ENCODE measurements around the gene HOXA1.

HOXA1 gene

GRCh38 chr7:27124902-27125689 lies 29.3 kb upstream of the HOXA1 start:
- Mint-ChIP-seq H3K36me3 (ENCODE audit: low read depth) (peaks cover 80% of the 10 kb centered on the region), H3K27ac (peak overlapping the region; percentile 98 to 100 (median 99)), H3K4me3 (peak overlapping the region; percentile 90 to 93 (median 91)), H3K27me3 (ENCODE audit: low read depth) (peaks cover 5% of the 10 kb centered on the region), H3K4me1 (peaks cover 94% of the 10 kb centered on the region), H3K9me3 (no peaks in the 10 kb centered on the region)
- no peak for TF ChIP-seq CTCF (IDR thresholded peaks at IDR 0.05; ENCODE audit: unreplicated experiment in 3 of 3)

GRCh38 chr7:27124096-27124901 lies 28.5 kb upstream of the HOXA1 start:
- Mint-ChIP-seq H3K27me3 (ENCODE audit: low read depth) (peaks cover 5% of the 10 kb centered on the region), H3K27ac (peak overlapping the region; percentile 98 to 100 (median 99)), H3K4me3 (peak overlapping the region; percentile 90 to 93 (median 91)), H3K36me3 (ENCODE audit: low read depth) (peaks cover 87% of the 10 kb centered on the region), H3K9me3 (no peaks in the 10 kb centered on the region), H3K4me1 (peaks cover 98% of the 10 kb centered on the region)
- TF ChIP-seq CTCF (IDR thresholded peaks at IDR 0.05; ENCODE audit: unreplicated experiment in 3 of 3) = no peak

- TF ChIP-seq CTCF (IDR thresholded peaks at IDR 0.05; ENCODE audit: unreplicated experiment in 3 of 3) = no peak
These were observed 27.8 kb upstream of the HOXA1 start for GRCh38 chr7:27123477-27124053.

GRCh38 chr7:27123007-27123476 lies 27.2 kb upstream of the HOXA1 start:
- TF ChIP-seq CTCF (IDR thresholded peaks at IDR 0.05; ENCODE audit: unreplicated experiment in 3 of 3) = no peak
- Mint-ChIP-seq H3K27ac (peak overlapping the region; percentile 98 to 100 (median 99)), H3K4me1 (peaks cover 98% of the 10 kb centered on the region), H3K9me3 (no peaks in the 10 kb centered on the region), H3K4me3 (peak overlapping the region; percentile 90 to 93 (median 91)), H3K27me3 (ENCODE audit: low read depth) (peaks cover 7% of the 10 kb centered on the region), H3K36me3 (ENCODE audit: low read depth) (peaks cover 88% of the 10 kb centered on the region)

More at GRCh38 chr7:27123477-27124053, 27.8 kb upstream of the HOXA1 start:
- Mint-ChIP-seq H3K27ac (peak overlapping the region; percentile 98 to 100 (median 99)), H3K9me3 (no peaks in the 10 kb centered on the region), H3K27me3 (ENCODE audit: low read depth) (peaks cover 3% of the 10 kb centered on the region), H3K36me3 (ENCODE audit: low read depth) (peaks cover 88% of the 10 kb centered on the region), H3K4me3 (peak overlapping the region; percentile 90 to 93 (median 91)), H3K4me1 (peaks cover 98% of the 10 kb centered on the region)

- Mint-ChIP-seq H3K36me3 (ENCODE audit: low read depth) (peaks cover 85% of the 10 kb centered on the region), H3K27ac (peak overlapping the region; percentile 98 to 100 (median 99)), H3K4me3 (peak overlapping the region; percentile 90 to 93 (median 91))
These were observed 26.5 kb upstream of the HOXA1 start for GRCh38 chr7:27122077-27122910.

More at GRCh38 chr7:27122077-27122910, 26.5 kb upstream of the HOXA1 start:
- Mint-ChIP-seq H3K27me3 (ENCODE audit: low read depth) (peaks cover 9% of the 10 kb centered on the region), H3K4me1 (peaks cover 94% of the 10 kb centered on the region), H3K9me3 (no peaks in the 10 kb centered on the region)
- no peak for TF ChIP-seq CTCF (IDR thresholded peaks at IDR 0.05; ENCODE audit: unreplicated experiment in 3 of 3)

All from nephron (organoid).